ENCODE data around the gene ROGDI. TPM values are rescaled to one million over a fixed set of nuclear protein-coding genes. Genes with fewer than 3 reads are reported as not detected.

Gene ROGDI
- total and polyA plus RNA-seq, 9 donors = 8.5 to 17.0 (median 14.7) TPM

DNA sequence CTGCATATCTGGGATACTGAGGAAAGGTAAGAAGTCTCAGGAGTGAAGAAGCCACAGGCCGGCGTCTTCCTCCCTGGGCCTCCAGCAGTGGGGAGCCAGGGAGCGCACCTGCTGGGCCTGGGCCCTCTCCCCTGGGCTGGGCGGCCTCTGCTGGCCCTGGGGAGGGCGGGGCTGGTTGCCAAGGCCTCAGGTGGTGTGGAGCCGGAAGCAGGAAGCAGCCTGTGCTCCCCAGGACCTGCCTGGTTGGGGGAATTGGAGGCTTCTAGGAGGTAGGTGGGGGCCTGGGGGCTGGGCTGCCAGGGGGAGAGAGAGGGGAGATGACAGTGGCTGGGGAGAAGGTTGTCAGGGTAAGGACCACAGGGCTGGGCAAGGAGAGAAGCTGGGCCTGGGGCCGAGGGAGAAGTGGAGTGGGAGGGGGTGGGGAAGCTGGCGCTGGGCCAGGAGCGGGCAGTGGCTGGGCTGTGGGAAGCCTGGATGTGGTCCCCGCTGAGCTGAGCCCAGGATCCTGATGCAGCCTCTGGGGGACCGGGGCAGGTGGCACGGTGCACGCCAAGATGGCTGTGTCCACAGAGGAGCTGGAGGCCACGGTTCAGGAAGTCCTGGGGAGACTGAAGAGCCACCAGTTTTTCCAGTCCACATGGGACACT, 7.1 kb downstream of the ROGDI start, which contains the start of gene SMIM22:
Gene SMIM22, plus strand, starts transcription at position 189 of the 647 bp plus-strand sequence. Its CDS starts 366 bp downstream, at position 555.
- Histone ChIP-seq H3K27me3 (ENCODE audit: control insufficient read depth, insufficient read depth, low read length) (no peaks in the 10 kb centered on the region), H3K4me3 (ENCODE audit: low read length) (no peak within 1 kb of the TSS), H3K9me3 (replicated peaks; ENCODE audit: control insufficient read depth, low read depth, low read length) (no peaks in the 10 kb centered on the region), H3K27ac (ENCODE audit: low read length) (no peak within 1 kb of the TSS), H3K4me1 (ENCODE audit: control insufficient read depth, insufficient read depth, low read length) (peaks cover 3% of the 10 kb centered on the region), H3K36me3 (ENCODE audit: control insufficient read depth, insufficient read depth, low read length) (peaks cover 17% of the 10 kb centered on the region)
- DNase-seq = no peak
- 62% methylated on average over 11 of the region's 14 CpGs for WGBS (ENCODE audit: insufficient coverage)

DNA sequence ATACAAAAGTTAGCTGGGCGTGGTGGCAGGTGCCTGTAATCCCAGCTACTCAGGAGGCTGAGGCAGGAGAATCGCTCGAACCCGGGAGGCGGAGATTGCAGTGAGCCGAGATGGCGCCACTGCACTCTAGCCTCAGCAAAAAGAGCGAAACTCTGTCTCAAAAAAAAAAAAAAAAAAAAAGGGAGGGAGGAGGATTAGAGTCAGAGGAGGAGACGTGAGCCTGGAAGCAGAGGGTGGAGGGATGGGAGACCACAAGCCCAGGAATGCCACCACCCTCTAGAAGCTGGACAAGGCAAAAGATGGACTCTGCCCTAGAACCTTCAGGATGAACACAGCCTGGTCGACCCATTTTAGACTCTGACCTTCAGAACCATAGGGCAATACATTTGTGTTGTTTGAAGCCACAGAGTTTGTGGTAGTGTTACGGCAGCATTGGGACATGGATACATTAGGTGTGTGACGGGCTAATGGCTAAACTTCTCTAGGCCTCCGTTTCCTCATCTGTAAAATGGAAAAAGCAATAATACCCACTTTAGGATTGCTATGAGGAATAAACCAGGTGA, 9.4 kb downstream of the ROGDI start:
- no peaks in the 10 kb centered on the region for H3K9me3 ChIP-seq (replicated peaks; ENCODE audit: control insufficient read depth, low read depth, low read length)
- no peak for DNase-seq
- no peaks in the 10 kb centered on the region for H3K4me1 ChIP-seq (ENCODE audit: control insufficient read depth, insufficient read depth, low read length)
- H3K27me3 ChIP-seq (ENCODE audit: control insufficient read depth, insufficient read depth, low read length) = no peaks in the 10 kb centered on the region
- H3K4me3 ChIP-seq (ENCODE audit: low read length) = no peak overlapping the region
- 74% methylated on average over 8 of the region's 13 CpGs for WGBS (ENCODE audit: insufficient coverage)
- no peak overlapping the region for H3K27ac ChIP-seq (ENCODE audit: low read length)
- H3K36me3 ChIP-seq (ENCODE audit: control insufficient read depth, insufficient read depth, low read length) = peaks cover 5% of the 10 kb centered on the region

DNA sequence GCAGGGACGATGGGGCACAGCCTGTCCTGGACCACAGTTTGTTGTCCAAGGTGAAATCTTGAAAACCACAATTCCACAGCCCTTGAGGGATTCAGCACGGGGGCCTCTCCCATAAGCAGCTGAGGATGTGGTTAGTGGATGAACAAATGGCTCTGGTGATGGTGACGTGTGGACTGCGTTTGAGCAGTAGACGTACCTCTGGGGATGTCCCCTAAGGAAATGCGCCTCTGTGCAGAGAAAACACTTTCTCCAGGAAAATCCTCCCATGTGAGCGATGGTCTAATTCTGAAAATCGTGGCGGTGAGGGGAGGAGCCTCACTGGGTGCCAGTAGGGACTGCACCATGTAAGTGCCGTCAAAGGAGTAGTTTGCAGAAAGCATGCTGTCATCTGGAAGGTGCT, 11.6 kb downstream of the ROGDI start:
- DNase-seq = no peak
- no peaks in the 10 kb centered on the region for H3K9me3 ChIP-seq (replicated peaks; ENCODE audit: control insufficient read depth, low read depth, low read length)
- H3K4me1 ChIP-seq (ENCODE audit: control insufficient read depth, insufficient read depth, low read length) = no peaks in the 10 kb centered on the region
- no peak overlapping the region for H3K4me3 ChIP-seq (ENCODE audit: low read length)
- no peak overlapping the region for H3K27ac ChIP-seq (ENCODE audit: low read length)
- WGBS (ENCODE audit: insufficient coverage) = 65% methylated on average over 9 of the region's 10 CpGs
- H3K27me3 ChIP-seq (ENCODE audit: control insufficient read depth, insufficient read depth, low read length) = no peaks in the 10 kb centered on the region
- H3K36me3 ChIP-seq (ENCODE audit: control insufficient read depth, insufficient read depth, low read length) = peaks cover 1% of the 10 kb centered on the region

GRCh38 chr16:4790261-4790660, 12.2 kb downstream of the ROGDI start:
- no peaks in the 10 kb centered on the region for H3K9me3 ChIP-seq (replicated peaks; ENCODE audit: control insufficient read depth, low read depth, low read length)
- H3K36me3 ChIP-seq (ENCODE audit: control insufficient read depth, insufficient read depth, low read length) = no peaks in the 10 kb centered on the region
- WGBS (ENCODE audit: insufficient coverage) = 83% methylated on average over 4 of the region's 10 CpGs
- H3K4me1 ChIP-seq (ENCODE audit: control insufficient read depth, insufficient read depth, low read length) = no peaks in the 10 kb centered on the region
- no peak overlapping the region for H3K4me3 ChIP-seq (ENCODE audit: low read length)
- no peaks in the 10 kb centered on the region for H3K27me3 ChIP-seq (ENCODE audit: control insufficient read depth, insufficient read depth, low read length)
- DNase-seq = no peak
- no peak overlapping the region for H3K27ac ChIP-seq (ENCODE audit: low read length)

DNA sequence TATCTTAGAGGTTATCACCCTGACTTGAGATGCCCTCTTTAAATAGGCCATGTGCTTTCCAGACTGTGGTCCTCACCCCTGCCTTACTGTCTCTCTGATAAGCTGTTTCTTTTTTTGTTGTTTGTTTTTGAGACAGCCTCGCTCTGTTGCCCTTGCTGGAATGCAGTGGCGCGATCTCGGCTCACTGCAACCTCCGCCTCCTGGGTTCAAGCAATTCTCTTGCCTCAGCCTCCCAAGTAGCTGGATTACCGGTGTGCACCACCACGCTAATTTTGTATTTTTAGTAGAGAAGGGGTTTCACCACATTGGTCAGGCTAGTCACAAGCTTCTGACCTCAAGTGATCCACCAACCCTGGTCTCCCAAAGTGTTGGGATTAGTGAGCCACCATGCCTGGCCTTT, 13.5 kb downstream of the ROGDI start:
- no CpG with 5 or more reads among the region's 7 CpGs for WGBS (ENCODE audit: insufficient coverage)
- Histone ChIP-seq H3K9me3 (replicated peaks; ENCODE audit: control insufficient read depth, low read depth, low read length) (no peaks in the 10 kb centered on the region), H3K27ac (ENCODE audit: low read length) (no peak overlapping the region), H3K27me3 (ENCODE audit: control insufficient read depth, insufficient read depth, low read length) (no peaks in the 10 kb centered on the region), H3K4me3 (ENCODE audit: low read length) (no peak overlapping the region), H3K36me3 (ENCODE audit: control insufficient read depth, insufficient read depth, low read length) (no peaks in the 10 kb centered on the region), H3K4me1 (ENCODE audit: control insufficient read depth, insufficient read depth, low read length) (no peaks in the 10 kb centered on the region)
- DNase-seq = no peak

- Histone ChIP-seq H3K9me3 (replicated peaks; ENCODE audit: control insufficient read depth, low read depth, low read length) (no peaks in the 10 kb centered on the region), H3K36me3 (ENCODE audit: control insufficient read depth, insufficient read depth, low read length) (no peaks in the 10 kb centered on the region), H3K27me3 (ENCODE audit: control insufficient read depth, insufficient read depth, low read length) (no peaks in the 10 kb centered on the region), H3K4me3 (ENCODE audit: low read length) (no peak overlapping the region), H3K4me1 (ENCODE audit: control insufficient read depth, insufficient read depth, low read length) (no peaks in the 10 kb centered on the region), H3K27ac (ENCODE audit: low read length) (no peak overlapping the region)
- no peak for DNase-seq
- WGBS (ENCODE audit: insufficient coverage) = 33% methylated on average over 6 of the region's 9 CpGs
These were observed 13.9 kb downstream of the ROGDI start for GRCh38 chr16:4788489-4788889.

- DNase-seq = no peak
- Histone ChIP-seq H3K4me3 (ENCODE audit: low read length) (no peak within 1 kb of the TSS), H3K36me3 (ENCODE audit: control insufficient read depth, insufficient read depth, low read length) (no peaks in the 10 kb centered on the region), H3K27me3 (ENCODE audit: control insufficient read depth, insufficient read depth, low read length) (no peaks in the 10 kb centered on the region), H3K27ac (ENCODE audit: low read length) (no peak within 1 kb of the TSS), H3K4me1 (ENCODE audit: control insufficient read depth, insufficient read depth, low read length) (no peaks in the 10 kb centered on the region), H3K9me3 (replicated peaks; ENCODE audit: control insufficient read depth, low read depth, low read length) (no peaks in the 10 kb centered on the region)
- 55% methylated on average over 10 of the region's 14 CpGs for WGBS (ENCODE audit: insufficient coverage)
These were observed 14.6 kb downstream of the ROGDI start, which contains the start of gene SEPTIN12 for GRCh38 chr16:4787627-4788482. Gene SEPTIN12, minus strand, starts transcription at chr16:4788345. Its CDS starts 700 bp downstream, at chr16:4787645.

DNA sequence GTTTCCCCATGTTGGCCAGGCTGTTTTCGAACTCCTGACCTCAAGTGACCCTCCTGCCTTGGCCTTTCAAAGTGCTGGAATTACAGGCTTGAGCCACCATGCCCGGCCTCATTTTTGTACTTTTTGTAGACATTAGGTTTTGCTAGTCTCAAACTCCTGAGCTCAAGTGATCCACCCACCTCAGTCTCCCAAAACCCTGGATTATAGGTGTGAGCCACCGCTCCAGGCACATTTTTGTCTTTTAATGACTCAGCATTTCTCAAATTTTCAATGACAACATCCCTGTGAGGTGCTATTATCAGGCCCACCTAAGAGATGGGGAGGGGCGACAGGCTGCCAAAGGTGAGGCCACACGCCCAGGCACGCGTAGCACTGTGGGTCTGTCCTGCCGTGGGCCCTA, 15.4 kb downstream of the ROGDI start:
- WGBS (ENCODE audit: insufficient coverage) = 95% methylated on average over 4 of the region's 8 CpGs
- Histone ChIP-seq H3K9me3 (replicated peaks; ENCODE audit: control insufficient read depth, low read depth, low read length) (no peaks in the 10 kb centered on the region), H3K27ac (ENCODE audit: low read length) (no peak overlapping the region), H3K36me3 (ENCODE audit: control insufficient read depth, insufficient read depth, low read length) (no peaks in the 10 kb centered on the region), H3K27me3 (ENCODE audit: control insufficient read depth, insufficient read depth, low read length) (no peaks in the 10 kb centered on the region), H3K4me3 (ENCODE audit: low read length) (no peak overlapping the region), H3K4me1 (ENCODE audit: control insufficient read depth, insufficient read depth, low read length) (no peaks in the 10 kb centered on the region)
- no peak for DNase-seq

DNA sequence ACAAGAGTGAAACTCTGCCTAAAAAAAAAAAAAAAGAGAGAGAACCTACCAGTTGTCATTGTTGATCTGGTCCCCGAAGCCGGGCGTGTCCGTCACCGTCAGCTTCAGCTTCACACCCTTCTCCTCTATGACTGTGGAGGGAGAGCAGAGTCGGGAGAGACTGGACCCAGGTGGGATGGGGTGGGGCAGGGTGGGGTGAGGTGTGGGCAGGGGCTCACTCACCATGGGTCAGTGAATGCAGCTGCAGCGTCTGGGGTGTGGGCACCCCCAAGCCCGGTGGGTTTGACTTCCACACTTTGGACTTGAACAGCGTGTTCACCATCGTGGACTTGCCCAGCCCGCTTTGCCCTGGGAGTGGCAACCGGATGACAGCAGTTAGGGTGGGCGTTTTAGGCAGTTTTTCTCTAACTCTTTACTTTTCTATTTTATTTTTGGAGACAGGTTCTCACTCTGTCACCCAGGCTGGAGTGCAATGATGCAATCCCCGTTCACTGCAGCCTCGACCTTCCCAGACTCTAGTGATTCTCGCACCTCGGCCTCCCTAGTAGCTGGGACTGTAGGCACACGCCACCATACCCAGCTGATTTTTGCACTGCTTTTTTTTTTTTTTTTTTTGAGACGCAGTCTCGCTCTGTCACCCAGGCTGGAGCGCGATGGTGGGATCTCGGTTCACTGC, 16.5 kb downstream of the ROGDI start:
- DNase-seq = no peak
- 96% methylated on average over 6 of the region's 23 CpGs for WGBS (ENCODE audit: insufficient coverage)
- Histone ChIP-seq H3K27me3 (ENCODE audit: control insufficient read depth, insufficient read depth, low read length) (no peaks in the 10 kb centered on the region), H3K27ac (ENCODE audit: low read length) (no peak overlapping the region), H3K4me3 (ENCODE audit: low read length) (no peak overlapping the region), H3K9me3 (replicated peaks; ENCODE audit: control insufficient read depth, low read depth, low read length) (no peaks in the 10 kb centered on the region), H3K36me3 (ENCODE audit: control insufficient read depth, insufficient read depth, low read length) (no peaks in the 10 kb centered on the region), H3K4me1 (ENCODE audit: control insufficient read depth, insufficient read depth, low read length) (no peaks in the 10 kb centered on the region)
